ENCODE data around the gene TMEM200B. TPM values are rescaled to one million over a fixed set of nuclear protein-coding genes. Genes with fewer than 3 reads are reported as not detected.

Gene TMEM200B
- total and polyA plus RNA-seq, 10 of the 15 experiments (the other 5 are each of a cell fraction or from before 2014, with no cell fraction given): 0.03 to 1.4 (median 0.08) TPM; not detected in 3

DNA sequence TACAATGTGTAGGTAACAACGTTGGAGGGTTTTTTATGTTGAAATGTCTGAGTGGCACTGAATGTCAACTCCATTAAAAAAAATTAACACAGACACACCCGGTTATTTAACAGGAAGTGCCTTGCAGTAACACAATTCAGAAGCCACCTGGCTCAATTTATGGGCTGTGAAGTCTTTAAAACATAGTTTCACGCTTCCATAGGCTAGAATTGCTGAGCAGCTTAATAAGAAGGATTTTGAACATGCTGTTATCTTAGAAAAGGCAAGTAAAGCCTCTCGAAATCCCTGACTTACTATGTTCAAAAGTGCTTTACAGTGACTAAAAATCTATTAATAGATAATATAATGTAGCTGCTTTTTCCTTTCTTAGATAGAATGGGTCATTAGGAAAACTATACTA is 38.3 kb upstream of the TMEM200B start (continued):
- TF ChIP-seq SRF (IDR thresholded peaks at IDR 0.05; ENCODE audit: low read depth in 2 of 2, low read length in 2 of 2) (no peak), JUND (IDR thresholded peaks at IDR 0.05; ENCODE audit: low read depth, low read length) (no peak), NFYA (IDR thresholded peaks at IDR 0.05; ENCODE audit: borderline replicate concordance, low read depth, low read length) (no peak), KAT2A (conservative IDR thresholded peaks at IDR 0.05; ENCODE audit: control insufficient read depth, low read depth, low read length) (no peak), STAT3 (IDR thresholded peaks at IDR 0.05; ENCODE audit: low read depth, low read length) (no peak), ATF7 (IDR thresholded peaks at IDR 0.05; ENCODE audit: low read depth) (no peak)
- TF ChIP-seq, protein P1, sequence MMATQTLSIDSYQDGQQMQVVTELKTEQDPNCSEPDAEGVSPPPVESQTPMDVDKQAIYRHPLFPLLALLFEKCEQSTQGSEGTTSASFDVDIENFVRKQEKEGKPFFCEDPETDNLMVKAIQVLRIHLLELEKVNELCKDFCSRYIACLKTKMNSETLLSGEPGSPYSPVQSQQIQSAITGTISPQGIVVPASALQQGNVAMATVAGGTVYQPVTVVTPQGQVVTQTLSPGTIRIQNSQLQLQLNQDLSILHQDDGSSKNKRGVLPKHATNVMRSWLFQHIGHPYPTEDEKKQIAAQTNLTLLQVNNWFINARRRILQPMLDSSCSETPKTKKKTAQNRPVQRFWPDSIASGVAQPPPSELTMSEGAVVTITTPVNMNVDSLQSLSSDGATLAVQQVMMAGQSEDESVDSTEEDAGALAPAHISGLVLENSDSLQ (IDR thresholded peaks at IDR 0.05): no peak
- TF ChIP-seq, protein P2, sequence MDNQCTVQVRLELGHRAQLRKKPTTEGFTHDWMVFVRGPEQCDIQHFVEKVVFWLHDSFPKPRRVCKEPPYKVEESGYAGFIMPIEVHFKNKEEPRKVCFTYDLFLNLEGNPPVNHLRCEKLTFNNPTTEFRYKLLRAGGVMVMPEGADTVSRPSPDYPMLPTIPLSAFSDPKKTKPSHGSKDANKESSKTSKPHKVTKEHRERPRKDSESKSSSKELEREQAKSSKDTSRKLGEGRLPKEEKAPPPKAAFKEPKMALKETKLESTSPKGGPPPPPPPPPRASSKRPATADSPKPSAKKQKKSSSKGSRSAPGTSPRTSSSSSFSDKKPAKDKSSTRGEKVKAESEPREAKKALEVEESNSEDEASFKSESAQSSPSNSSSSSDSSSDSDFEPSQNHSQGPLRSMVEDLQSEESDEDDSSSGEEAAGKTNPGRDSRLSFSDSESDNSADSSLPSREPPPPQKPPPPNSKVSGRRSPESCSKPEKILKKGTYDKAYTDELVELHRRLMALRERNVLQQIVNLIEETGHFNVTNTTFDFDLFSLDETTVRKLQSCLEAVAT (IDR thresholded peaks at IDR 0.05): no peak
- TF ChIP-seq, protein P3, sequence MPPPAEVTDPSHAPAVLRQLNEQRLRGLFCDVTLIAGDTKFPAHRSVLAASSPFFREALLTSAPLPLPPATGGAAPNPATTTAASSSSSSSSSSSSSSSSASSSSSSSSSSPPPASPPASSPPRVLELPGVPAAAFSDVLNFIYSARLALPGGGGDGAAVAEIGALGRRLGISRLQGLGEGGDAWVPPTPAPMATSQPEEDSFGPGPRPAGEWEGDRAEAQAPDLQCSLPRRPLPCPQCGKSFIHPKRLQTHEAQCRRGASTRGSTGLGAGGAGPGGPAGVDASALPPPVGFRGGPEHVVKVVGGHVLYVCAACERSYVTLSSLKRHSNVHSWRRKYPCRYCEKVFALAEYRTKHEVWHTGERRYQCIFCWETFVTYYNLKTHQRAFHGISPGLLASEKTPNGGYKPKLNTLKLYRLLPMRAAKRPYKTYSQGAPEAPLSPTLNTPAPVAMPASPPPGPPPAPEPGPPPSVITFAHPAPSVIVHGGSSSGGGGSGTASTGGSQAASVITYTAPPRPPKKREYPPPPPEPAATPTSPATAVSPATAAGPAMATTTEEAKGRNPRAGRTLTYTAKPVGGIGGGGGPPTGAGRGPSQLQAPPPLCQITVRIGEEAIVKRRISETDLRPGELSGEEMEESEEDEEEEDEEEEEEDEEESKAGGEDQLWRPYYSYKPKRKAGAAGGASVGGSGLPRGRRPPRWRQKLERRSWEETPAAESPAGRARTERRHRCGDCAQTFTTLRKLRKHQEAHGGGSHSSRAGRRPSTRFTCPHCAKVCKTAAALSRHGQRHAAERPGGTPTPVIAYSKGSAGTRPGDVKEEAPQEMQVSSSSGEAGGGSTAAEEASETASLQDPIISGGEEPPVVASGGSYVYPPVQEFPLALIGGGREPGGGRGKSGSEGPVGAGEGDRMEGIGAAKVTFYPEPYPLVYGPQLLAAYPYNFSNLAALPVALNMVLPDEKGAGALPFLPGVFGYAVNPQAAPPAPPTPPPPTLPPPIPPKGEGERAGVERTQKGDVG (CRISPR knock-in tag; IDR thresholded peaks at IDR 0.05): no peak
- TF ChIP-seq, protein P4, sequence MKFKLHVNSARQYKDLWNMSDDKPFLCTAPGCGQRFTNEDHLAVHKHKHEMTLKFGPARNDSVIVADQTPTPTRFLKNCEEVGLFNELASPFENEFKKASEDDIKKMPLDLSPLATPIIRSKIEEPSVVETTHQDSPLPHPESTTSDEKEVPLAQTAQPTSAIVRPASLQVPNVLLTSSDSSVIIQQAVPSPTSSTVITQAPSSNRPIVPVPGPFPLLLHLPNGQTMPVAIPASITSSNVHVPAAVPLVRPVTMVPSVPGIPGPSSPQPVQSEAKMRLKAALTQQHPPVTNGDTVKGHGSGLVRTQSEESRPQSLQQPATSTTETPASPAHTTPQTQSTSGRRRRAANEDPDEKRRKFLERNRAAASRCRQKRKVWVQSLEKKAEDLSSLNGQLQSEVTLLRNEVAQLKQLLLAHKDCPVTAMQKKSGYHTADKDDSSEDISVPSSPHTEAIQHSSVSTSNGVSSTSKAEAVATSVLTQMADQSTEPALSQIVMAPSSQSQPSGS (IDR thresholded peaks at IDR 0.05; ENCODE audit: low read length): no peak
